PC-3 (cell line): ENCODE measurements around the gene CYP19A1. TPM values are rescaled to one million over a fixed set of nuclear protein-coding genes. Genes with fewer than 3 reads are reported as not detected.

Source experiments
- ATAC-seq: fragments of 200-7000 bp; cut with Tn5 transposase; 2 replicates; pipeline ENCODE4 v1.9.1; 2020; ENCODE audit warnings: mild to moderate bottlenecking, moderate library complexity
- BruUV-seq: library from RNA; stranded (reverse); fragments of 400-500 nt; replicated peaks from 2 replicates; lab custom pipeline; 2021; lab: Mats Ljungman, UMichigan
- CTCF ChIA-PET: fragments of 300-600 bp; sonication (Branson Sonifier 250); formaldehyde crosslinking; loops from one replicate; lab custom pipeline; 2022; ENCODE audit warnings: antibody characterized with exemption; lab: Charles Lee
- POLR2A ChIA-PET: fragments of 300-600 bp; sonication (Branson Sonifier 250); formaldehyde crosslinking; loops from one replicate; lab custom pipeline; 2022; ENCODE audit warnings: antibody characterized with exemption; ENCODE audit not compliant: unreplicated experiment; lab: Charles Lee
- DNase-seq: peaks from one replicate; pipeline ENCODE4 v3.0.0-alpha.2; 2015
- H2AFZ ChIP-seq: fragments of 300-600 bp; sonication (generic); 2 replicates; pipeline ENCODE4 v1.6.0; 2016; ENCODE audit warnings: antibody characterized with exemption, low read length
- H3F3A ChIP-seq: fragments of 300-600 bp; sonication (generic); one replicate; pipeline ENCODE4 v1.6.0; 2017; ENCODE audit warnings: antibody characterized with exemption, low read length, control low read depth, mild to moderate bottlenecking; ENCODE audit not compliant: unreplicated experiment
- H3K27ac ChIP-seq: fragments of 300-600 bp; sonication (generic); 2 replicates; pipeline ENCODE4 v1.5.1; 2016; ENCODE audit warnings: mild to moderate bottlenecking, low read length
- H3K27me3 ChIP-seq: fragments of 300-600 bp; sonication (generic); 2 replicates; pipeline ENCODE4 v1.6.1; 2016; ENCODE audit warnings: low read length, mixed read lengths
- H3K36me3 ChIP-seq: fragments of 300-600 bp; sonication (generic); 2 replicates; pipeline ENCODE4 v1.6.1; 2016; ENCODE audit warnings: low read depth, mixed run types, low read length, mixed read lengths
- H3K4me1 ChIP-seq: fragments of 300-600 bp; sonication (generic); 2 replicates; pipeline ENCODE4 v1.5.1; 2016; ENCODE audit warnings: low read length; ENCODE audit not compliant: insufficient read depth
- H3K4me2 ChIP-seq: fragments of 300-600 bp; sonication (generic); 2 replicates; pipeline ENCODE4 v1.6.0; 2016; ENCODE audit warnings: low read length
- H3K4me3 ChIP-seq: fragments of 300-600 bp; sonication (generic); 2 replicates; pipeline ENCODE4 v1.5.1; 2016; ENCODE audit warnings: mild to moderate bottlenecking, low read length, mixed read lengths
- H3K79me2 ChIP-seq: fragments of 300-600 bp; sonication (generic); 2 replicates; pipeline ENCODE4 v1.6.1; 2017; ENCODE audit warnings: low read length, mixed read lengths
- H3K9ac ChIP-seq: fragments of 300-600 bp; sonication (generic); 2 replicates; pipeline ENCODE4 v1.6.0; 2016; ENCODE audit warnings: mild to moderate bottlenecking, low read length
- H3K9me2 ChIP-seq: fragments of 300-600 bp; sonication (generic); replicated peaks from 2 replicates; pipeline ENCODE4 v1.6.1; 2016; ENCODE audit warnings: mixed run types, low read length, mixed read lengths
- H3K9me3 ChIP-seq: fragments of 300-600 bp; sonication (generic); 2 replicates; pipeline ENCODE4 v1.6.1; 2016; ENCODE audit warnings: low read length, mixed read lengths
- H4K20me1 ChIP-seq: fragments of 300-600 bp; sonication (generic); 2 replicates; pipeline ENCODE4 v1.6.1; 2016; ENCODE audit warnings: low read length, mixed read lengths
- EZH2 ChIP-seq: fragments of 300-600 bp; sonication (generic); IDR thresholded peaks from one replicate; pipeline ENCODE4 v1.6.1; 2017; ENCODE audit warnings: antibody characterized with exemption, mild to moderate bottlenecking, low read length; ENCODE audit not compliant: unreplicated experiment
- EZH2phosphoT487 ChIP-seq: fragments of 300-600 bp; sonication (generic); IDR thresholded peaks from 2 replicates; pipeline ENCODE4 v1.6.1; 2018; ENCODE audit warnings: mild to moderate bottlenecking, antibody characterized with exemption, low read length, borderline replicate concordance
- intact Hi-C: fragments of 100-400 bp; cut with micrococcal nuclease; formaldehyde crosslinking; loops from 2 replicates; pipeline ENCODE4 v1.9.0; 2023
- total RNA-seq: library from RNA; depleted of rRNA; stranded (reverse); fragments of >200 nt; gene quantifications from 2 replicates; pipeline ENCODE4 v1.2.3, GENCODE V29; 2014
- TF ChIP-seq, protein P1 (sequence below): fragments of 300-600 bp; sonication (generic); conservative IDR thresholded peaks from 2 replicates; pipeline ENCODE4 v1.5.1; 2017; ENCODE audit warnings: antibody characterized with exemption, low read depth, mild to moderate bottlenecking, low read length

Gene CYP19A1
- total RNA-seq, 1 experiment from 2014 or later, result not detected

DNA sequence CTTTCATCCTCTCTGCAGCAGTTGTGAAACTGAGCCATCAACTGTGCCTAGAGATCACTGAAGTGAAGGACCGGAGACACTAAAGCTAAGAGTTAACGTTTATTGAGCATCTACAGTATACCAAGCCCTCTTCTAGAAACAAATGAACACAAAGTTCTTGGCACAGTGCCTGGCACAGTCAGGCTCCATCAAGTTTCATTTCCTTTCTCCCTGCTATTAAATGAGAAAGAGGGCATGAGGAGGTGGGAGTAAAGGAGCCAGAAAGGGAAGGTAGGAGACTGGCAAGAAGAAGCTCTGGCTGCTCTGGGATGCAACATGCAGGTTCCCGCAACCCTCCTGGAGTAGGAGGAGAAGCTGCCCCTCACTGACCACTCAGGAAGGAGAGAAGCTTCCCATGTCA lies 30.6 kb downstream of the CYP19A1 start:
- Histone ChIP-seq H3K9ac (no peak overlapping the region), H3K79me2 (no peaks in the 10 kb centered on the region), H3K4me3 (no peak overlapping the region), H3K4me2 (no peak overlapping the region), H3K9me3 (no peaks in the 10 kb centered on the region), H3K27me3 (no peaks in the 10 kb centered on the region; the same call in 1 of the 2 replicates), H3F3A (no peaks in the 10 kb centered on the region), H3K27ac (no peak overlapping the region), H4K20me1 (no peaks in the 10 kb centered on the region), H2AFZ (no peak overlapping the region), H3K36me3 (no peaks in the 10 kb centered on the region), H3K4me1 (peaks cover 11% of the 10 kb centered on the region), H3K9me2 (no peaks in the 10 kb centered on the region)
- no peak for ATAC-seq
- CTCF ChIA-PET, result no interaction called here
- intact Hi-C loops, result no loop called here
- POLR2A ChIA-PET, result no interaction called here
- no TSS peak for BruUV-seq
- DNase-seq, result no peak
- TF ChIP-seq, protein P1, sequence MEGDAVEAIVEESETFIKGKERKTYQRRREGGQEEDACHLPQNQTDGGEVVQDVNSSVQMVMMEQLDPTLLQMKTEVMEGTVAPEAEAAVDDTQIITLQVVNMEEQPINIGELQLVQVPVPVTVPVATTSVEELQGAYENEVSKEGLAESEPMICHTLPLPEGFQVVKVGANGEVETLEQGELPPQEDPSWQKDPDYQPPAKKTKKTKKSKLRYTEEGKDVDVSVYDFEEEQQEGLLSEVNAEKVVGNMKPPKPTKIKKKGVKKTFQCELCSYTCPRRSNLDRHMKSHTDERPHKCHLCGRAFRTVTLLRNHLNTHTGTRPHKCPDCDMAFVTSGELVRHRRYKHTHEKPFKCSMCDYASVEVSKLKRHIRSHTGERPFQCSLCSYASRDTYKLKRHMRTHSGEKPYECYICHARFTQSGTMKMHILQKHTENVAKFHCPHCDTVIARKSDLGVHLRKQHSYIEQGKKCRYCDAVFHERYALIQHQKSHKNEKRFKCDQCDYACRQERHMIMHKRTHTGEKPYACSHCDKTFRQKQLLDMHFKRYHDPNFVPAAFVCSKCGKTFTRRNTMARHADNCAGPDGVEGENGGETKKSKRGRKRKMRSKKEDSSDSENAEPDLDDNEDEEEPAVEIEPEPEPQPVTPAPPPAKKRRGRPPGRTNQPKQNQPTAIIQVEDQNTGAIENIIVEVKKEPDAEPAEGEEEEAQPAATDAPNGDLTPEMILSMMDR, result no peak
- TF ChIP-seq EZH2 (no peak), EZH2phosphoT487 (no peak)

DNA sequence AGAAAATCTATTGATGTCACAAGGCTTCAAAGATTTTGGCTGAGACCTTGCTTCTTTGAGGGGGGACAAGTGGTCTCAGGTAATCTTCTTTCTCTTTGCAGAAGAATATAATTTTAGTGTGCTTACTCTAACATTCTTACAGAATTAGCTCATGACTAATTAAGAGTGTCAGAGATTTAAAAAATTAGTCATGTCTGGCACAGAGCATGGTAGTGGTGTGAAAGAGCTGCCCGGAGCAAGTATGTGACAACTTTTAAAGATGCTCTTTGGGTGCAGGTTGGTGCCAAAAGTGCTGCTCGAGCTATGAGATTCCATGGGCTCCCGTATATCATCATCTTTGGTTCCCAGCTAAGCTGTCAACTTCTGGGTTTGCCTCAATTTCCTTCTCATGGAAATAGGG lies 31.1 kb downstream of the CYP19A1 start:
- ATAC-seq (no peak), DNase-seq (no peak)
- H3K36me3 ChIP-seq, result no peaks in the 10 kb centered on the region
- no peak overlapping the region for H3K27ac ChIP-seq
- H3K4me3 ChIP-seq, result no peak overlapping the region
- ChIA-PET CTCF (no interaction called here), POLR2A (no interaction called here)
- no peak overlapping the region for H2AFZ ChIP-seq
- TF ChIP-seq, protein P1, result no peak
- no peak for TF ChIP-seq EZH2phosphoT487
- no peak for TF ChIP-seq EZH2
- no peaks in the 10 kb centered on the region for H3K9me3 ChIP-seq
- no peaks in the 10 kb centered on the region for H3K9me2 ChIP-seq
- no peaks in the 10 kb centered on the region for H3K79me2 ChIP-seq
- no peaks in the 10 kb centered on the region for H4K20me1 ChIP-seq
- no peak overlapping the region for H3K4me2 ChIP-seq
- peaks cover 6% of the 10 kb centered on the region for H3K4me1 ChIP-seq
- H3F3A ChIP-seq, result no peaks in the 10 kb centered on the region
- H3K9ac ChIP-seq, result no peak overlapping the region
- intact Hi-C loops, result no loop called here
- BruUV-seq, result no TSS peak
- H3K27me3 ChIP-seq, result no peaks in the 10 kb centered on the region; the same call in 1 of the 2 replicates

GRCh38 chr15:51303462-51303980 lies 34.9 kb downstream of the CYP19A1 start:
- no peaks in the 10 kb centered on the region for H4K20me1 ChIP-seq
- H3K9ac ChIP-seq, result no peak overlapping the region
- H3K4me1 ChIP-seq, result no peaks in the 10 kb centered on the region
- ATAC-seq (no peak), DNase-seq (no peak)
- no peaks in the 10 kb centered on the region for H3K9me3 ChIP-seq
- no peaks in the 10 kb centered on the region for H3K9me2 ChIP-seq
- H3K36me3 ChIP-seq, result no peaks in the 10 kb centered on the region
- H3K27me3 ChIP-seq, result no peaks in the 10 kb centered on the region; the same call in 1 of the 2 replicates
- H3K79me2 ChIP-seq, result no peaks in the 10 kb centered on the region
- no peaks in the 10 kb centered on the region for H3F3A ChIP-seq
- H3K27ac ChIP-seq, result no peak overlapping the region
- intact Hi-C loops, result no loop called here
- H3K4me3 ChIP-seq, result no peak overlapping the region
- no peak overlapping the region for H2AFZ ChIP-seq
- no peak overlapping the region for H3K4me2 ChIP-seq
- POLR2A ChIA-PET, result no interaction called here
- CTCF ChIA-PET, result no interaction called here
- no TSS peak for BruUV-seq
- TF ChIP-seq, protein P1, result no peak
